HG02588 (cell line): ENCODE results near the gene NBEA.
A peak's percentile ranks its signal among the peaks of the same experiment; 100 is the strongest.

Experiments
- ATAC-seq: cut with Tn5 transposase; IDR thresholded peaks from one replicate; pipeline ENCODE4 v1.9.1; 2021; ENCODE audit warnings: mild to moderate bottlenecking, moderate library complexity; ENCODE audit not compliant: unreplicated experiment

The NBEA gene

GRCh38 chr13:35496761-35497386 is 554.8 kb downstream of the NBEA start:
- no peak for ATAC-seq

GRCh38 chr13:35498231-35498630 is 556.2 kb downstream of the NBEA start:
- no peak for ATAC-seq

GRCh38 chr13:35499196-35499662 is 557.2 kb downstream of the NBEA start:
- ATAC-seq, result no peak

- ATAC-seq, result no peak
Measured at GRCh38 chr13:35499676-35500075, 557.6 kb downstream of the NBEA start.

GRCh38 chr13:35500144-35500543 is 558.1 kb downstream of the NBEA start:
- no peak for ATAC-seq

- no peak for ATAC-seq
Measured at GRCh38 chr13:35501661-35502235, 559.7 kb downstream of the NBEA start.

GRCh38 chr13:35502456-35502855 is 560.4 kb downstream of the NBEA start:
- ATAC-seq, result no peak

- ATAC-seq, result no peak
Measured at GRCh38 chr13:35512271-35512920, 570.3 kb downstream of the NBEA start.

GRCh38 chr13:35514061-35514477 is 572.0 kb downstream of the NBEA start:
- no peak for ATAC-seq

GRCh38 chr13:35514801-35515502 is 572.9 kb downstream of the NBEA start:
- no peak for ATAC-seq

GRCh38 chr13:35518337-35518946 is 576.4 kb downstream of the NBEA start:
- ATAC-seq, result no peak

GRCh38 chr13:35524171-35524570 is 582.1 kb downstream of the NBEA start:
- no peak for ATAC-seq

- no peak for ATAC-seq
Measured at GRCh38 chr13:35526577-35526976, 584.5 kb downstream of the NBEA start.

- ATAC-seq, result no peak
Measured at GRCh38 chr13:35527451-35527850, 585.4 kb downstream of the NBEA start.

- ATAC-seq, result no peak
Measured at GRCh38 chr13:35530147-35530546, 588.1 kb downstream of the NBEA start.

GRCh38 chr13:35530581-35530980 is 588.5 kb downstream of the NBEA start:
- ATAC-seq, result no peak

- ATAC-seq, result no peak
Measured at GRCh38 chr13:35531526-35531925, 589.5 kb downstream of the NBEA start.

GRCh38 chr13:35534343-35534742 is 592.3 kb downstream of the NBEA start:
- ATAC-seq, result no peak

- no peak for ATAC-seq
Measured at GRCh38 chr13:35548790-35549189, 606.7 kb downstream of the NBEA start.

GRCh38 chr13:35549481-35549880 is 607.4 kb downstream of the NBEA start:
- peak; percentile 67 for ATAC-seq

GRCh38 chr13:35552172-35552844 is 610.2 kb downstream of the NBEA start:
- ATAC-seq, result no peak
